ENCODE data around the gene MAP6. TPM values are rescaled to one million over a fixed set of nuclear protein-coding genes. Genes with fewer than 3 reads are reported as not detected.

The MAP6 gene
- total and polyA plus RNA-seq, 10 of the 15 experiments (the other 5 are each of a cell fraction or from before 2014, with no cell fraction given) = 0.06 to 0.19 (median 0.11) TPM; not detected in 5

DNA sequence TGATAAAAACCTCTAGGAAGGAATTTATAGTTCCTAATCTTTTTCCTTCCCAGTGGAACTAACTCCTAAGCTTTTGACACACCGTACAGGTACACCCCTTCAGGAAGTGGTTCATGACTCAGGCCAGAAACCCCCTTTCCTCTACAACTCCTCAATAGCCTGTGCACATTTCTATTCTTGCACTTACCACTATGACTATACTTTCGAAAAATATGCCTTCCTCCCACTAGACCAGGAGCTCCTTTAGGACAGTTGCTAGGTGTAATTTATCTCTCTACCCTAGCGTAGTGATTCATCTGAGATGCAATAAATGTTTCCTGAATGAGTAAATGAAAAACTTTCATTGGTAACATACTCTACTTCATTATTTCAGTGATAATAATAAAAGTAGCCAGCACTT, 14.5 kb downstream of the MAP6 start (continued):
- TF ChIP-seq, protein P1, sequence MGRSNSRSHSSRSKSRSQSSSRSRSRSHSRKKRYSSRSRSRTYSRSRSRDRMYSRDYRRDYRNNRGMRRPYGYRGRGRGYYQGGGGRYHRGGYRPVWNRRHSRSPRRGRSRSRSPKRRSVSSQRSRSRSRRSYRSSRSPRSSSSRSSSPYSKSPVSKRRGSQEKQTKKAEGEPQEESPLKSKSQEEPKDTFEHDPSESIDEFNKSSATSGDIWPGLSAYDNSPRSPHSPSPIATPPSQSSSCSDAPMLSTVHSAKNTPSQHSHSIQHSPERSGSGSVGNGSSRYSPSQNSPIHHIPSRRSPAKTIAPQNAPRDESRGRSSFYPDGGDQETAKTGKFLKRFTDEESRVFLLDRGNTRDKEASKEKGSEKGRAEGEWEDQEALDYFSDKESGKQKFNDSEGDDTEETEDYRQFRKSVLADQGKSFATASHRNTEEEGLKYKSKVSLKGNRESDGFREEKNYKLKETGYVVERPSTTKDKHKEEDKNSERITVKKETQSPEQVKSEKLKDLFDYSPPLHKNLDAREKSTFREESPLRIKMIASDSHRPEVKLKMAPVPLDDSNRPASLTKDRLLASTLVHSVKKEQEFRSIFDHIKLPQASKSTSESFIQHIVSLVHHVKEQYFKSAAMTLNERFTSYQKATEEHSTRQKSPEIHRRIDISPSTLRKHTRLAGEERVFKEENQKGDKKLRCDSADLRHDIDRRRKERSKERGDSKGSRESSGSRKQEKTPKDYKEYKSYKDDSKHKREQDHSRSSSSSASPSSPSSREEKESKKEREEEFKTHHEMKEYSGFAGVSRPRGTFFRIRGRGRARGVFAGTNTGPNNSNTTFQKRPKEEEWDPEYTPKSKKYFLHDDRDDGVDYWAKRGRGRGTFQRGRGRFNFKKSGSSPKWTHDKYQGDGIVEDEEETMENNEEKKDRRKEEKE (IDR thresholded peaks at IDR 0.05) = no peak
- TF ChIP-seq, protein P2, sequence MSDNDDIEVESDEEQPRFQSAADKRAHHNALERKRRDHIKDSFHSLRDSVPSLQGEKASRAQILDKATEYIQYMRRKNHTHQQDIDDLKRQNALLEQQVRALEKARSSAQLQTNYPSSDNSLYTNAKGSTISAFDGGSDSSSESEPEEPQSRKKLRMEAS (IDR thresholded peaks at IDR 0.05; ENCODE audit: low read depth, low read length) = no peak
- TF ChIP-seq POLR2AphosphoS2 (IDR thresholded peaks at IDR 0.05; ENCODE audit: low read depth, low read length) (no peak), CHD4 (IDR thresholded peaks at IDR 0.05) (no peak), BMI1 (IDR thresholded peaks at IDR 0.05; ENCODE audit: borderline replicate concordance) (0 out of 2 replicates have a peak, but pooled peaks have one; percentile 38), ZNF24 (IDR thresholded peaks at IDR 0.05) (peak; percentile 80), BRCA1 (IDR thresholded peaks at IDR 0.05; ENCODE audit: low read depth, low read length) (no peak), GABPA (IDR thresholded peaks at IDR 0.05; ENCODE audit: low read depth) (peak; percentile 36; the same call in 1 of the 2 replicates), NBN (IDR thresholded peaks at IDR 0.05) (no peak), NFYB (IDR thresholded peaks at IDR 0.05; ENCODE audit: insufficient read depth, low read depth, low read length) (no peak), TARDBP (IDR thresholded peaks at IDR 0.05; ENCODE audit: borderline replicate concordance) (no peak), ATF7 (IDR thresholded peaks at IDR 0.05; ENCODE audit: low read depth) (no peak), NRF1 (conservative IDR thresholded peaks at IDR 0.05; ENCODE audit: low read depth, low read length) (no peak), IRF4 (IDR thresholded peaks at IDR 0.05; ENCODE audit: low read depth, low read length) (peak; percentile 54; the same call in 1 of the 2 replicates), POLR2AphosphoS5 (IDR thresholded peaks at IDR 0.05; ENCODE audit: low read length) (no peak), ZNF207 (IDR thresholded peaks at IDR 0.05; ENCODE audit: borderline replicate concordance) (no peak), WRNIP1 (IDR thresholded peaks at IDR 0.05; ENCODE audit: borderline replicate concordance, low read depth, low read length) (no peak), EP300 (IDR thresholded peaks at IDR 0.05; ENCODE audit: borderline replicate concordance in 1 of 2, control insufficient read depth in 1 of 2, low read depth in 2 of 2, low read length in 2 of 2) (no peak), BACH1 (IDR thresholded peaks at IDR 0.05; ENCODE audit: borderline replicate concordance) (no peak)
- TF ChIP-seq, protein P3, sequence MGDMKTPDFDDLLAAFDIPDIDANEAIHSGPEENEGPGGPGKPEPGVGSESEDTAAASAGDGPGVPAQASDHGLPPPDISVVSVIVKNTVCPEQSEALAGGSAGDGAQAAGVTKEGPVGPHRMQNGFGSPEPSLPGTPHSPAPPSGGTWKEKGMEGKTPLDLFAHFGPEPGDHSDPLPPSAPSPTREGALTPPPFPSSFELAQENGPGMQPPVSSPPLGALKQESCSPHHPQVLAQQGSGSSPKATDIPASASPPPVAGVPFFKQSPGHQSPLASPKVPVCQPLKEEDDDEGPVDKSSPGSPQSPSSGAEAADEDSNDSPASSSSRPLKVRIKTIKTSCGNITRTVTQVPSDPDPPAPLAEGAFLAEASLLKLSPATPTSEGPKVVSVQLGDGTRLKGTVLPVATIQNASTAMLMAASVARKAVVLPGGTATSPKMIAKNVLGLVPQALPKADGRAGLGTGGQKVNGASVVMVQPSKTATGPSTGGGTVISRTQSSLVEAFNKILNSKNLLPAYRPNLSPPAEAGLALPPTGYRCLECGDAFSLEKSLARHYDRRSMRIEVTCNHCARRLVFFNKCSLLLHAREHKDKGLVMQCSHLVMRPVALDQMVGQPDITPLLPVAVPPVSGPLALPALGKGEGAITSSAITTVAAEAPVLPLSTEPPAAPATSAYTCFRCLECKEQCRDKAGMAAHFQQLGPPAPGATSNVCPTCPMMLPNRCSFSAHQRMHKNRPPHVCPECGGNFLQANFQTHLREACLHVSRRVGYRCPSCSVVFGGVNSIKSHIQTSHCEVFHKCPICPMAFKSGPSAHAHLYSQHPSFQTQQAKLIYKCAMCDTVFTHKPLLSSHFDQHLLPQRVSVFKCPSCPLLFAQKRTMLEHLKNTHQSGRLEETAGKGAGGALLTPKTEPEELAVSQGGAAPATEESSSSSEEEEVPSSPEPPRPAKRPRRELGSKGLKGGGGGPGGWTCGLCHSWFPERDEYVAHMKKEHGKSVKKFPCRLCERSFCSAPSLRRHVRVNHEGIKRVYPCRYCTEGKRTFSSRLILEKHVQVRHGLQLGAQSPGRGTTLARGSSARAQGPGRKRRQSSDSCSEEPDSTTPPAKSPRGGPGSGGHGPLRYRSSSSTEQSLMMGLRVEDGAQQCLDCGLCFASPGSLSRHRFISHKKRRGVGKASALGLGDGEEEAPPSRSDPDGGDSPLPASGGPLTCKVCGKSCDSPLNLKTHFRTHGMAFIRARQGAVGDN (IDR thresholded peaks at IDR 0.05) = no peak
- TF ChIP-seq, protein P4, sequence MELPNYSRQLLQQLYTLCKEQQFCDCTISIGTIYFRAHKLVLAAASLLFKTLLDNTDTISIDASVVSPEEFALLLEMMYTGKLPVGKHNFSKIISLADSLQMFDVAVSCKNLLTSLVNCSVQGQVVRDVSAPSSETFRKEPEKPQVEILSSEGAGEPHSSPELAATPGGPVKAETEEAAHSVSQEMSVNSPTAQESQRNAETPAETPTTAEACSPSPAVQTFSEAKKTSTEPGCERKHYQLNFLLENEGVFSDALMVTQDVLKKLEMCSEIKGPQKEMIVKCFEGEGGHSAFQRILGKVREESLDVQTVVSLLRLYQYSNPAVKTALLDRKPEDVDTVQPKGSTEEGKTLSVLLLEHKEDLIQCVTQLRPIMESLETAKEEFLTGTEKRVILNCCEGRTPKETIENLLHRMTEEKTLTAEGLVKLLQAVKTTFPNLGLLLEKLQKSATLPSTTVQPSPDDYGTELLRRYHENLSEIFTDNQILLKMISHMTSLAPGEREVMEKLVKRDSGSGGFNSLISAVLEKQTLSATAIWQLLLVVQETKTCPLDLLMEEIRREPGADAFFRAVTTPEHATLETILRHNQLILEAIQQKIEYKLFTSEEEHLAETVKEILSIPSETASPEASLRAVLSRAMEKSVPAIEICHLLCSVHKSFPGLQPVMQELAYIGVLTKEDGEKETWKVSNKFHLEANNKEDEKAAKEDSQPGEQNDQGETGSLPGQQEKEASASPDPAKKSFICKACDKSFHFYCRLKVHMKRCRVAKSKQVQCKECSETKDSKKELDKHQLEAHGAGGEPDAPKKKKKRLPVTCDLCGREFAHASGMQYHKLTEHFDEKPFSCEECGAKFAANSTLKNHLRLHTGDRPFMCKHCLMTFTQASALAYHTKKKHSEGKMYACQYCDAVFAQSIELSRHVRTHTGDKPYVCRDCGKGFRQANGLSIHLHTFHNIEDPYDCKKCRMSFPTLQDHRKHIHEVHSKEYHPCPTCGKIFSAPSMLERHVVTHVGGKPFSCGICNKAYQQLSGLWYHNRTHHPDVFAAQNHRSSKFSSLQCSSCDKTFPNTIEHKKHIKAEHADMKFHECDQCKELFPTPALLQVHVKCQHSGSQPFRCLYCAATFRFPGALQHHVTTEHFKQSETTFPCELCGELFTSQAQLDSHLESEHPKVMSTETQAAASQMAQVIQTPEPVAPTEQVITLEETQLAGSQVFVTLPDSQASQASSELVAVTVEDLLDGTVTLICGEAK (IDR thresholded peaks at IDR 0.05; ENCODE audit: borderline replicate concordance) = no peak

All from GM12878 (cell line).